HG02981 (cell line): Measurements from ENCODE around the gene PHLPP2.

Source experiments
- ATAC-seq: cut with Tn5 transposase; IDR thresholded peaks from one replicate; pipeline ENCODE4 v1.9.1; 2021; ENCODE audit warnings: mild to moderate bottlenecking, moderate library complexity; ENCODE audit not compliant: unreplicated experiment

The PHLPP2 gene

GRCh38 chr16:71724320-71724751 lies at the start of gene PHLPP2:
PHLPP2 (minus strand) TSS chr16:71724701; CDS start chr16:71714795, 9,906 bp downstream.
- no peak for ATAC-seq

GRCh38 chr16:71771571-71771970 lies 47.1 kb upstream of the PHLPP2 start:
- no peak for ATAC-seq

GRCh38 chr16:71769222-71769621 lies 44.7 kb upstream of the PHLPP2 start:
- ATAC-seq: no peak

- ATAC-seq: no peak
Observed at GRCh38 chr16:71767060-71767900, 42.8 kb upstream of the PHLPP2 start.

- no peak for ATAC-seq
Observed at GRCh38 chr16:71762186-71762585, 37.7 kb upstream of the PHLPP2 start.

- ATAC-seq: no peak
Observed at GRCh38 chr16:71761097-71761496, 36.6 kb upstream of the PHLPP2 start.

- no peak for ATAC-seq
Observed at GRCh38 chr16:71758293-71758760, 33.8 kb upstream of the PHLPP2 start.

GRCh38 chr16:71754652-71755051 lies 30.2 kb upstream of the PHLPP2 start:
- no peak for ATAC-seq

- ATAC-seq: no peak
Observed at GRCh38 chr16:71754108-71754507, 29.6 kb upstream of the PHLPP2 start.

GRCh38 chr16:71748226-71748625 lies 23.7 kb upstream of the PHLPP2 start:
- ATAC-seq: no peak

- ATAC-seq: no peak
Observed at GRCh38 chr16:71746442-71747046, 22.0 kb upstream of the PHLPP2 start.

- ATAC-seq: no peak
Observed at GRCh38 chr16:71738855-71739254, 14.4 kb upstream of the PHLPP2 start.

GRCh38 chr16:71737501-71737900 lies 13.0 kb upstream of the PHLPP2 start:
- no peak for ATAC-seq

- no peak for ATAC-seq
Observed at GRCh38 chr16:71734511-71734910, 10.0 kb upstream of the PHLPP2 start.

- no peak for ATAC-seq
Observed at GRCh38 chr16:71732587-71732986, 8.1 kb upstream of the PHLPP2 start.

- no peak for ATAC-seq
Observed at GRCh38 chr16:71727551-71728324, 3.2 kb upstream of the PHLPP2 start.

GRCh38 chr16:71726476-71727315 lies 2.2 kb upstream of the PHLPP2 start:
- ATAC-seq: no peak

- peak; percentile 69 for ATAC-seq
Observed at GRCh38 chr16:71723537-71724319, 773 bp downstream of the PHLPP2 start.

GRCh38 chr16:71722801-71723536 lies 1.5 kb downstream of the PHLPP2 start:
- ATAC-seq: peak; percentile 37
